Measurements from ENCODE around the gene POC5.

Gene POC5

GRCh38 chr5:75662061-75662460 is 55.2 kb downstream of the POC5 start:
- Histone ChIP-seq H3K4me1 (ENCODE audit: insufficient read depth, insufficient read length) (peaks cover 6% of the 10 kb centered on the region), H3K9ac (ENCODE audit: insufficient read length, low read depth) (no peak overlapping the region), H3K36me3 (ENCODE audit: insufficient read depth, insufficient read length, low read length) (no peaks in the 10 kb centered on the region), H3K9me3 (ENCODE audit: insufficient read depth, low read length) (no peaks in the 10 kb centered on the region; the same call in 1 of the 2 replicates), H3K27me3 (ENCODE audit: insufficient read depth, insufficient read length) (no peaks in the 10 kb centered on the region), H3K4me3 (ENCODE audit: insufficient read length, low read depth) (no peak overlapping the region)
- DNase-seq (ENCODE audit: low read depth, low spot score) = no peak
- no peak for TF ChIP-seq ZNF274 (IDR thresholded peaks at IDR 0.05; ENCODE audit: low read depth, low read length)

GRCh38 chr5:75660678-75661465 is 56.4 kb downstream of the POC5 start:
- Histone ChIP-seq H3K27me3 (ENCODE audit: insufficient read depth, insufficient read length) (no peaks in the 10 kb centered on the region), H3K9ac (ENCODE audit: insufficient read length, low read depth) (no peak overlapping the region), H3K36me3 (ENCODE audit: insufficient read depth, insufficient read length, low read length) (no peaks in the 10 kb centered on the region), H3K4me1 (ENCODE audit: insufficient read depth, insufficient read length) (peaks cover 2% of the 10 kb centered on the region), H3K9me3 (ENCODE audit: insufficient read depth, low read length) (no peaks in the 10 kb centered on the region; the same call in 1 of the 2 replicates), H3K4me3 (ENCODE audit: insufficient read length, low read depth) (no peak overlapping the region)
- DNase-seq (ENCODE audit: low read depth, low spot score) = no peak
- no peak for TF ChIP-seq SUZ12 (IDR thresholded peaks at IDR 0.05; ENCODE audit: extremely low read depth, insufficient read depth, insufficient read length)
- TF ChIP-seq ZNF274 (IDR thresholded peaks at IDR 0.05; ENCODE audit: low read depth, low read length) = no peak
- TF ChIP-seq YY1 (IDR thresholded peaks at IDR 0.05; ENCODE audit: insufficient read depth, insufficient read length) = no peak

- Histone ChIP-seq H3K4me1 (ENCODE audit: insufficient read depth, insufficient read length) (peaks cover 4% of the 10 kb centered on the region), H3K4me3 (ENCODE audit: insufficient read length, low read depth) (no peak overlapping the region), H3K27me3 (ENCODE audit: insufficient read depth, insufficient read length) (no peaks in the 10 kb centered on the region), H3K36me3 (ENCODE audit: insufficient read depth, insufficient read length, low read length) (no peaks in the 10 kb centered on the region), H3K9me3 (ENCODE audit: insufficient read depth, low read length) (no peaks in the 10 kb centered on the region; the same call in 1 of the 2 replicates), H3K9ac (ENCODE audit: insufficient read length, low read depth) (no peak overlapping the region)
- DNase-seq (ENCODE audit: low read depth, low spot score) = no peak
- TF ChIP-seq ZNF274 (IDR thresholded peaks at IDR 0.05; ENCODE audit: low read depth, low read length) (no peak), YY1 (IDR thresholded peaks at IDR 0.05; ENCODE audit: insufficient read depth, insufficient read length) (no peak), SUZ12 (IDR thresholded peaks at IDR 0.05; ENCODE audit: extremely low read depth, insufficient read depth, insufficient read length) (no peak)
Measured at GRCh38 chr5:75659791-75660450, 57.3 kb downstream of the POC5 start.

GRCh38 chr5:75656311-75657003 is 60.8 kb downstream of the POC5 start:
- Histone ChIP-seq H3K4me3 (ENCODE audit: insufficient read length, low read depth) (no peak overlapping the region), H3K9me3 (ENCODE audit: insufficient read depth, low read length) (no peaks in the 10 kb centered on the region; the same call in 1 of the 2 replicates), H3K9ac (ENCODE audit: insufficient read length, low read depth) (no peak overlapping the region), H3K36me3 (ENCODE audit: insufficient read depth, insufficient read length, low read length) (no peaks in the 10 kb centered on the region), H3K27me3 (ENCODE audit: insufficient read depth, insufficient read length) (no peaks in the 10 kb centered on the region), H3K4me1 (ENCODE audit: insufficient read depth, insufficient read length) (peaks cover 3% of the 10 kb centered on the region)
- TF ChIP-seq YY1 (IDR thresholded peaks at IDR 0.05; ENCODE audit: insufficient read depth, insufficient read length) (no peak), ZNF274 (IDR thresholded peaks at IDR 0.05; ENCODE audit: low read depth, low read length) (no peak), SUZ12 (IDR thresholded peaks at IDR 0.05; ENCODE audit: extremely low read depth, insufficient read depth, insufficient read length) (no peak)
- DNase-seq (ENCODE audit: low read depth, low spot score) = no peak

- Histone ChIP-seq H3K4me1 (ENCODE audit: insufficient read depth, insufficient read length) (peaks cover 3% of the 10 kb centered on the region), H3K4me3 (ENCODE audit: insufficient read length, low read depth) (no peak overlapping the region), H3K9ac (ENCODE audit: insufficient read length, low read depth) (no peak overlapping the region)
Measured at GRCh38 chr5:75654693-75655295, 62.4 kb downstream of the POC5 start.

GRCh38 chr5:75653521-75653920 is 63.7 kb downstream of the POC5 start:
- H3K4me1 ChIP-seq (ENCODE audit: insufficient read depth, insufficient read length) = peaks cover 3% of the 10 kb centered on the region
- no peaks in the 10 kb centered on the region for H3K9me3 ChIP-seq (ENCODE audit: insufficient read depth, low read length)
- no peak for DNase-seq (ENCODE audit: low read depth, low spot score)
- H3K36me3 ChIP-seq (ENCODE audit: insufficient read depth, insufficient read length, low read length) = no peaks in the 10 kb centered on the region
- no peak overlapping the region for H3K4me3 ChIP-seq (ENCODE audit: insufficient read length, low read depth)
- TF ChIP-seq YY1 (IDR thresholded peaks at IDR 0.05; ENCODE audit: insufficient read depth, insufficient read length) (no peak), ZNF274 (IDR thresholded peaks at IDR 0.05; ENCODE audit: low read depth, low read length) (no peak), SUZ12 (IDR thresholded peaks at IDR 0.05; ENCODE audit: extremely low read depth, insufficient read depth, insufficient read length) (no peak)
- H3K27me3 ChIP-seq (ENCODE audit: insufficient read depth, insufficient read length) = no peaks in the 10 kb centered on the region
- H3K9ac ChIP-seq (ENCODE audit: insufficient read length, low read depth) = no peak overlapping the region

More at GRCh38 chr5:75654693-75655295, 62.4 kb downstream of the POC5 start:
- no peak for DNase-seq (ENCODE audit: low read depth, low spot score)
- Histone ChIP-seq H3K27me3 (ENCODE audit: insufficient read depth, insufficient read length) (no peaks in the 10 kb centered on the region), H3K9me3 (ENCODE audit: insufficient read depth, low read length) (no peaks in the 10 kb centered on the region; the same call in 1 of the 2 replicates), H3K36me3 (ENCODE audit: insufficient read depth, insufficient read length, low read length) (no peaks in the 10 kb centered on the region)
- TF ChIP-seq ZNF274 (IDR thresholded peaks at IDR 0.05; ENCODE audit: low read depth, low read length) (no peak), YY1 (IDR thresholded peaks at IDR 0.05; ENCODE audit: insufficient read depth, insufficient read length) (no peak), SUZ12 (IDR thresholded peaks at IDR 0.05; ENCODE audit: extremely low read depth, insufficient read depth, insufficient read length) (no peak)
